Fibroblast of lung (primary cell): ENCODE results near the gene HCN1. TPM values are rescaled to one million over a fixed set of nuclear protein-coding genes. Genes with fewer than 3 reads are reported as not detected.

ENCODE experiments used
- DNase-seq, 2 donors: peaks; one replicate each; pipeline versions ENCODE4 v3.0.0 to v3.0.0-alpha.2; 2010; ENCODE audit warnings: low read depth in 2 of 2
- H2AFZ ChIP-seq: 2 replicates; pipeline ENCODE4 v1.5.1; 2012; ENCODE audit warnings: low read length, control low read depth, inconsistent platforms
- H3K27ac ChIP-seq: 2 replicates; pipeline ENCODE4 v1.5.1; 2011; ENCODE audit warnings: low read length, control low read depth; ENCODE audit not compliant: insufficient read depth
- H3K27me3 ChIP-seq: 2 replicates; pipeline ENCODE4 v1.5.1; 2011; ENCODE audit warnings: mild to moderate bottlenecking, low read length; ENCODE audit not compliant: control insufficient read depth, insufficient read depth
- H3K36me3 ChIP-seq: 2 replicates; pipeline ENCODE4 v1.5.1; 2011; ENCODE audit warnings: low read length; ENCODE audit not compliant: control insufficient read depth, insufficient read depth
- H3K4me1 ChIP-seq: 2 replicates; pipeline ENCODE4 v1.5.1; 2011; ENCODE audit warnings: low read length; ENCODE audit not compliant: control insufficient read depth, insufficient read depth; ENCODE audit errors: extremely low read depth
- H3K4me2 ChIP-seq: 2 replicates; pipeline ENCODE4 v1.5.1; 2011; ENCODE audit warnings: low read length, control low read depth; ENCODE audit not compliant: insufficient read depth; ENCODE audit errors: extremely low read depth
- H3K4me3 ChIP-seq, 4 experiments: fragments of 200-600 bp in 1 of 4; sonication (generic) in 1 of 4; replicated peaks in 1 of 4; 2 replicates each; pipeline ENCODE4 v1.5.1; 2011 to 2016; ENCODE audit warnings: low read length in 4 of 4, low read depth in 3 of 4, mild to moderate bottlenecking in 3 of 4, control low read depth in 2 of 4, inconsistent platforms in 1 of 4, mixed read lengths in 1 of 4; ENCODE audit not compliant: insufficient read depth in 1 of 4; ENCODE audit errors: control extremely low read depth in 1 of 4
- H3K79me2 ChIP-seq: 2 replicates; pipeline ENCODE4 v1.5.1; 2012; ENCODE audit warnings: mild to moderate bottlenecking, low read length, inconsistent platforms; ENCODE audit not compliant: control insufficient read depth, insufficient read depth
- H3K9ac ChIP-seq: 2 replicates; pipeline ENCODE4 v1.5.1; 2011; ENCODE audit warnings: mild to moderate bottlenecking, low read length, control low read depth; ENCODE audit not compliant: insufficient read depth
- H3K9me3 ChIP-seq: 2 replicates; pipeline ENCODE4 v1.5.1; 2012; ENCODE audit warnings: low read depth, low read length; ENCODE audit not compliant: control insufficient read depth, insufficient read depth
- H4K20me1 ChIP-seq: 2 replicates; pipeline ENCODE4 v1.5.1; 2011; ENCODE audit warnings: low read length; ENCODE audit not compliant: control insufficient read depth, insufficient read depth; ENCODE audit errors: extremely low read depth
- CTCF ChIP-seq, 2 donors: IDR thresholded peaks in 1 of 2; conservative IDR thresholded peaks in 1 of 2; 1 replicate in 1 of 2; 2 replicates in 1 of 2; pipeline ENCODE4 v1.5.1; 2011 to 2012; ENCODE audit warnings: low read length in 2 of 2, control low read depth in 1 of 2, inconsistent platforms in 1 of 2, low read depth in 1 of 2, mild to moderate bottlenecking in 1 of 2
- EZH2 ChIP-seq: IDR thresholded peaks from 2 replicates; pipeline ENCODE4 v1.5.1; 2012; ENCODE audit warnings: low read length, control low read depth, mild to moderate bottlenecking; ENCODE audit errors: missing control alignments
- polyA plus RNA-seq, 2 donors: library from polyadenylated mRNA; depleted of rRNA in 1 of 2; stranded (reverse) in 1 of 2; unstranded in 1 of 2; fragments of >200 nt; gene quantifications; 2 replicates each; pipeline ENCODE4 v1.2.1, GENCODE V29; 2011 to 2012; ENCODE audit warnings: missing spikeins in 1 of 2
- total RNA-seq: library from RNA; depleted of rRNA; stranded (reverse); fragments of >200 nt; gene quantifications from 2 replicates; pipeline ENCODE4 v1.2.1, GENCODE V29; 2014

HCN1 gene
- total and polyA plus RNA-seq, 2 donors (not counting 1 experiment from before 2014, with no cell fraction given), result not detected

GRCh38 chr5:45533663-45534062 is 162.5 kb downstream of the HCN1 start:
- Histone ChIP-seq H3K9me3 (no peaks in the 10 kb centered on the region), H3K9ac (no peak overlapping the region), H3K36me3 (no peaks in the 10 kb centered on the region), H3K27ac (no peak overlapping the region), H2AFZ (no peak overlapping the region), H3K4me2 (no peak overlapping the region), H4K20me1 (no peaks in the 10 kb centered on the region), H3K27me3 (no peaks in the 10 kb centered on the region), H3K4me1 (no peaks in the 10 kb centered on the region), H3K79me2 (no peaks in the 10 kb centered on the region), H3K4me3 (no peak overlapping the region)
- TF ChIP-seq EZH2 (no peak), CTCF (conservative IDR thresholded peaks at IDR 0.05 in 1 of 2, IDR thresholded peaks at IDR 0.05 in 1 of 2; ENCODE audit: low read depth in 1 of 2, low read length in 2 of 2) (no peak)
- DNase-seq, result no peak

- H3K9ac ChIP-seq, result no peak overlapping the region
- no peak overlapping the region for H3K4me3 ChIP-seq
- no peaks in the 10 kb centered on the region for H3K36me3 ChIP-seq
- H3K27me3 ChIP-seq, result no peaks in the 10 kb centered on the region
- H3K9me3 ChIP-seq, result no peaks in the 10 kb centered on the region
- TF ChIP-seq CTCF (conservative IDR thresholded peaks at IDR 0.05 in 1 of 2, IDR thresholded peaks at IDR 0.05 in 1 of 2; ENCODE audit: low read depth in 1 of 2, low read length in 2 of 2) (no peak), EZH2 (no peak)
- H4K20me1 ChIP-seq, result no peaks in the 10 kb centered on the region
- no peaks in the 10 kb centered on the region for H3K79me2 ChIP-seq
- no peak for DNase-seq
- H3K4me1 ChIP-seq, result no peaks in the 10 kb centered on the region
- no peak overlapping the region for H3K4me2 ChIP-seq
- H2AFZ ChIP-seq, result no peak overlapping the region
- H3K27ac ChIP-seq, result no peak overlapping the region
Observed at GRCh38 chr5:45532826-45533624, 163.2 kb downstream of the HCN1 start.

- H3K27me3 ChIP-seq, result no peaks in the 10 kb centered on the region
- H3K27ac ChIP-seq, result no peak overlapping the region
- no peaks in the 10 kb centered on the region for H3K36me3 ChIP-seq
- H4K20me1 ChIP-seq, result no peaks in the 10 kb centered on the region
- peak in 1 of 2 donors; percentile 21 for DNase-seq
- H3K4me2 ChIP-seq, result no peak overlapping the region
- no peaks in the 10 kb centered on the region for H3K79me2 ChIP-seq
- H3K9ac ChIP-seq, result no peak overlapping the region
- H3K4me3 ChIP-seq, result no peak overlapping the region
- H3K9me3 ChIP-seq, result no peaks in the 10 kb centered on the region
- H2AFZ ChIP-seq, result no peak overlapping the region
- H3K4me1 ChIP-seq, result no peaks in the 10 kb centered on the region
- TF ChIP-seq EZH2, result no peak
- TF ChIP-seq CTCF (conservative IDR thresholded peaks at IDR 0.05 in 1 of 2, IDR thresholded peaks at IDR 0.05 in 1 of 2; ENCODE audit: low read depth in 1 of 2, low read length in 2 of 2), result peak in 1 of 2 donors; percentile 26
Observed at GRCh38 chr5:45521067-45521466, 175.1 kb downstream of the HCN1 start.
